ENCODE measurements around the gene PDPN. TPM values are rescaled to one million over a fixed set of nuclear protein-coding genes. Genes with fewer than 3 reads are reported as not detected.

The PDPN gene
- total RNA-seq, 2 experiments from 2014 or later: not detected

DNA sequence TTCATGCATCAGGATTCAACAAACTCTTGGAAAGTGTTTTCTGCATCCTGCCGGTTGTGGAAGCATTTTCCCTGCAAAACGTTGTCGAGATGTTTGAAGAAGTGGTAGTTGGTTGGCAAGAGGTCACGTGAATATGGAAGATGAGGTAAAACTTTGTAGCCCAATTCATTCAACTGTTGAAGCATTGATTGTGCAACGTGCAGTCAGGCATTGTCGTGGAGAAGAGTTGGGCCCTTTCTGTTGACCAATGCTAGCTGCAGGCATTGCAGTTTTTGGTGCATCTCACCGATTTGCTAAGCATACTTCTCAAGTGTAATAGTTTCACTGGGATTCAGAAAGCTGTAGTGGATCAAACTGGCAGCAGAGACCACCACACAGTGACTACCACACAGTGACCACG, 59.4 kb downstream of the PDPN start:
- DNase-seq: no peak
- Mint-ChIP-seq H3K36me3 (ENCODE audit: low read depth) (no peaks in the 10 kb centered on the region), H3K4me3 (no peak overlapping the region), H3K4me1 (no peaks in the 10 kb centered on the region), H3K27ac (no peak overlapping the region), H3K27me3 (peaks cover 5% of the 10 kb centered on the region), H3K9me3 (peaks cover 14% of the 10 kb centered on the region)
- CTCF ChIA-PET: no interaction called here
- POLR2A ChIA-PET: no interaction called here

DNA sequence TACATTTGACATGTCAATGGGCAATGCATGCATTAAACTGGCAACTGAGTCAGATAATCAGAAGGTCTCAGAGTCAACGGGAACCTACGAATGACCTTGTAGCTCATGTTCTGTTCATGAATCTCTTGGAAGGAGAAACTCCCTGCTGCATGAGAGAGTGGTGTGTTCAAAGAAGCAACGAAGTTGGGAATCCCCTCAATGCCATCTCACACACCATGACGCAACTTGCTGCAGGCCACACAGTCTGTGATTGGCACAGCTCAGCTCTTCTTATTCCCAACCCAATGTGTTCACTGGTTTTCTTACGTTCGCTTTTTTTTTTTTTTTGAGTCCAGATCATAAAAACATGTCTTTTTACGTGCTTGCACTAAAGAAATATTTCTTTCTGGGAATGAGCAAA, 62.9 kb downstream of the PDPN start:
- POLR2A ChIA-PET: no interaction called here
- H3K36me3 Mint-ChIP-seq (ENCODE audit: low read depth): no peaks in the 10 kb centered on the region
- CTCF ChIA-PET: no interaction called here

DNA sequence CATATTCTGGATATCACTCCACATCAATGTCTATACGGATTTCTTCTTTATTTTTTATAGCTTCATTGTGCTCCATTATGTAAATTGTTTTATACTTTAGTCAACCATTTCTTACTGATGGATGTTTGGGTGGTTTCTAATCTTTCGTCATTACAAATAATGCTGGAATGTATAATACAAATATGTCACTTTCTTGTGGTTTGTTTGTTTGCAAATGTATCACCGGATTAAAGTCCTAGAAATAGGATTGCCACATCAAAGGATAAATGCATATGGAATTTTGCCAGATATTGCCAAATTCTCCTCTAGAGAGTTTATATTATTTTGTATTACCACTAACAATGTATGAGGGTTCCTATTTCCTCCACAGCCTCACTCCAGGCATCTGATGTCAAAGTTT, 67.6 kb downstream of the PDPN start:
- CTCF ChIA-PET: no interaction called here
- Mint-ChIP-seq H3K9me3 (no peaks in the 10 kb centered on the region), H3K27ac (no peak overlapping the region), H3K36me3 (ENCODE audit: low read depth) (no peaks in the 10 kb centered on the region), H3K4me3 (no peak overlapping the region), H3K4me1 (no peaks in the 10 kb centered on the region), H3K27me3 (peaks cover 15% of the 10 kb centered on the region)
- POLR2A ChIA-PET: no interaction called here
- no peak for DNase-seq

More for the DNA sequence above, 62.9 kb downstream of the PDPN start:
- no peak overlapping the region for H3K4me3 Mint-ChIP-seq
- no peaks in the 10 kb centered on the region for H3K9me3 Mint-ChIP-seq
- peaks cover 5% of the 10 kb centered on the region for H3K27me3 Mint-ChIP-seq
- DNase-seq: no peak
- no peaks in the 10 kb centered on the region for H3K4me1 Mint-ChIP-seq
- H3K27ac Mint-ChIP-seq: no peak overlapping the region

DNA sequence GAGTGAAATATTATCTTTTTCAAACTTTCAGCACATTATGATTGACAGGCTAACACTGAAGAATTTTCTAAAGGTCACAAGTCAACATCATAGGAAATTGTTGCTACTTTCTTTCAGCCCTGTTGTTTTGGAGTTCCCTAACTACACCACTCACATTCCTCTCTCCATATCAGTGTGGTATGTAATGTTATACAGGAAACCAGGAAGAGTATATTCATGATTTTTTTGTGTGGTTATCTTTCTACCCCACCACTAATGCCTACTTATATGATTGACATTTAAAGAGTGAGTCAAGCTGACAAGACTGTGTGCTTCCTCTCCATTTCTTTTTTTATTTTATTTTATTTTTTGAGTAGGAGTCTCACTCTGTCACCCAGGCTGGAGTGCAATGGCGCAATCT, 68.6 kb downstream of the PDPN start:
- ChIA-PET POLR2A (no interaction called here), CTCF (no interaction called here)
- no peaks in the 10 kb centered on the region for H3K9me3 Mint-ChIP-seq
- H3K27ac Mint-ChIP-seq: no peak overlapping the region
- H3K4me3 Mint-ChIP-seq: no peak overlapping the region
- H3K27me3 Mint-ChIP-seq: peaks cover 15% of the 10 kb centered on the region
- H3K36me3 Mint-ChIP-seq (ENCODE audit: low read depth): no peaks in the 10 kb centered on the region
- no peaks in the 10 kb centered on the region for H3K4me1 Mint-ChIP-seq
- DNase-seq: no peak

DNA sequence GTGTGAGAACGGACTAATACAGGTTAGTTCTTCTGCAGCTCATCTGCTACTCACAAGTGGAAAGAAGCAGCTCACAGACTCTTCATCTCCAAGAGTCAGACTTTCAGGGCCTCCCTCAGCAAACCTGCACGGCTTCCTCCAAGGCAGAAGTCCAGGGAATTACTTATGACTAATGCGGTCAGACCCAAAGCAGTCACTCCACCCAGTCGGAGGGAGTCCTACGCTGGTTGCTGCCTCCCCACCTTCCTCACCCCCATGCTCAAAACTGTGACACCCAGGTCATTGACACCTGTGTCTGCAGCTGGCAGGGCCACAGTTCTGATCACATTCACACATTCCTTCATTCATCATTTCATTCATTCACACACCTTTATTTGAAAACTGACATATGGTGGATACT, 77.9 kb downstream of the PDPN start:
- POLR2A ChIA-PET: no interaction called here

DNA sequence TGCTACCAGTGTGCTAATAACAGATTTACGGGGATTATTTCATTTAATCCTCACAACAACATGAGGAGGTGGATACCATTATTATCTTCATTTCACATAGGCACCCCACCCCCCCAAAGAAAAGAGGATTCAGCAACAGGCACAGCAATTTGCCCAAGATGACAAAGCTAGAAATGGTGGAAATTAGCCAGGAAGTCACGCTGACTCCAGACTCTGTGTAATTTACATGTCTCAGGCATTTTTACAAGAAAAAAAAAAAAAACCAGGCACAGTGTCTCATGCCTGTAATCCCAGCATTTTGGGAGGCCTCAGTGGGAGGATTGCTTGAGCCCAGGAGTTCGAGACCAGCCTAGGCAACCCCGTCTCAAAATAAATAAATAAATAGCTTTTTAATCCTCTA, 78.9 kb downstream of the PDPN start:
- ChIA-PET CTCF (no interaction called here), POLR2A (no interaction called here)
- no peak for DNase-seq
- Mint-ChIP-seq H3K36me3 (ENCODE audit: low read depth) (no peaks in the 10 kb centered on the region), H3K4me1 (peaks cover 2% of the 10 kb centered on the region), H3K27me3 (peaks cover 2% of the 10 kb centered on the region), H3K4me3 (no peak overlapping the region), H3K9me3 (peaks cover 3% of the 10 kb centered on the region), H3K27ac (no peak overlapping the region)

More for the DNA sequence above, 77.9 kb downstream of the PDPN start:
- no peak overlapping the region for H3K4me3 Mint-ChIP-seq
- H3K9me3 Mint-ChIP-seq: peaks cover 3% of the 10 kb centered on the region
- H3K4me1 Mint-ChIP-seq: peaks cover 2% of the 10 kb centered on the region
- no peak for DNase-seq
- H3K27me3 Mint-ChIP-seq: peaks cover 2% of the 10 kb centered on the region
- H3K36me3 Mint-ChIP-seq (ENCODE audit: low read depth): no peaks in the 10 kb centered on the region
- CTCF ChIA-PET: no interaction called here
- H3K27ac Mint-ChIP-seq: no peak overlapping the region

DNA sequence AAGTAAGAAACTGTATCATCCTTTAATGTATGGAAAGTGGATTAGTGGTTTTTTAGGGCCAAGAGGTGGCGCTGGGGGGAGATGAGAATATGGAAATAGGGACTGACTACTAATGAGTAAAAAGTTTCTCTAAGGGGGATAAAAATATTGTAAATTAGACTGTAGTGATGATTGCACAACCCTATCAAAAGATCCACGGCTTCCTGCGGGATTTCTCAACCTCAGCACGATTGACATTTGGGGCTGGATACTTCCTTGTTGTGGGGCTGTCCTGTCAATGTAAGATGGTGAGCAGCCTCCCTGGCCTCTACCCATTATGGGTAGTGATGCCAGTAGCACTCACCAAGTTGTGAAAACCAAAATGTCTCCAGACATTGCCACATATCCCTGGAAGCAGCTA, 80.3 kb downstream of the PDPN start:
- Mint-ChIP-seq H3K27ac (no peak overlapping the region), H3K36me3 (ENCODE audit: low read depth) (no peaks in the 10 kb centered on the region), H3K4me1 (peaks cover 2% of the 10 kb centered on the region), H3K4me3 (no peak overlapping the region), H3K27me3 (peaks cover 2% of the 10 kb centered on the region), H3K9me3 (peaks cover 3% of the 10 kb centered on the region)
- ChIA-PET POLR2A (interaction anchor here (1.0 kb wide), 1 partner anchor 163 kb away, joined by 3 read pairs; no protein-coding TSS in a partner anchor), CTCF (interaction anchor here (1.5 kb wide), 1 partner anchor 150 kb away, joined by 5 read pairs; no protein-coding TSS in a partner anchor)
- DNase-seq: no peak

DNA sequence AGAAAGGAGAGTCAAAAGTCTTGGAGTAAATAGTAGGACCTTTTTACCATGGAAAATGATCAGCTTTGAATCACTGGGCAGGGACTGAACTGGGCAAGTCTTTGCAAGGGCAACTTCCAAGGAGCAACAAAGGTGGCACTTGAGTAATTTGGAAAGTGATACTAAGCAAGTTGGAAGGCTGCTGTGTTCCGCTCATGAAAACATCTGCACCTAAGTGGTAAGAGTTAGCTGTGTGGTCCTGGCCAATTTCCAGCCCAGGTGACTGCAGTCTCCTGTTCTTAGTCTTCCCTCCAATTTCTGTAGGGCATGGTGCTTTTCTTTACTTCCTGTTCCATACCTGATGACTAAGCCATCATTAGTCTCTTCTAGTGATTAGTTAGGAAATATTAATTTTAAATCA, 80.8 kb downstream of the PDPN start:
- Mint-ChIP-seq H3K4me1 (peaks cover 2% of the 10 kb centered on the region), H3K27ac (no peak overlapping the region), H3K27me3 (peaks cover 2% of the 10 kb centered on the region), H3K4me3 (no peak overlapping the region), H3K9me3 (peaks cover under 1% of the 10 kb centered on the region), H3K36me3 (ENCODE audit: low read depth) (no peaks in the 10 kb centered on the region)
- no peak for DNase-seq
- POLR2A ChIA-PET: no interaction called here
- CTCF ChIA-PET: interaction anchor here (1.5 to 3.7 kb wide), 2 partner anchors 61 to 150 kb away, joined by 5 to 20 read pairs; no protein-coding TSS in a partner anchor

DNA sequence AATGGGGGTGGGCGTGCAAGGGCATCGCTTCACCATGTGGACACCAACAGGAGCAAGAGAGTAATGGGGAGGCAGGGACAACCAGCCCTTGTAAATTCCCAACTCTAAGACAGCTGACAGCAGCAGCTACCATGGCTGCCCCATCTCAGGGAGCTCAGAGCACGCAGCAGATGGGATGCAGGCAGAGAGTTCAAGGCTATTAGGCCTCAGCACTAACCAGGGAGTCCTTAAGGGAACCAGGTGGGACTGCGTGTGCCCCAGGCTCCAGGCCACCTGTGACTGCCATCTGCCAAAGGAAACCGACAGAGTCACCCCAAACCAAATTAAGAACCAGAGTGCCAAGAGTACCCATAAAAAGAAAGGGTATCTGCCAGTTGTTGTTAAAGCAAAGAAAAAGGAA, 82.7 kb downstream of the PDPN start:
- Mint-ChIP-seq H3K4me1 (peaks cover 2% of the 10 kb centered on the region), H3K36me3 (ENCODE audit: low read depth) (no peaks in the 10 kb centered on the region), H3K27me3 (peaks cover 2% of the 10 kb centered on the region), H3K4me3 (no peak overlapping the region), H3K27ac (no peak overlapping the region), H3K9me3 (no peaks in the 10 kb centered on the region)
- ChIA-PET POLR2A (no interaction called here), CTCF (interaction anchor here (1.0 to 3.7 kb wide), 6 partner anchors 19 to 293 kb away, joined by 3 to 20 read pairs (median 5); no protein-coding TSS in a partner anchor)
- no peak for DNase-seq

Other genes starting within 250 kb of the PDPN start
- gene PRAMEF14, start 236.7 kb upstream of the PDPN start, total RNA-seq: not detected
- gene PRAMEF19, start 211.9 kb upstream of the PDPN start, total RNA-seq: not detected
- gene PRAMEF17, start 194.2 kb upstream of the PDPN start, total RNA-seq: not detected
- gene PRAMEF20, start 173.4 kb upstream of the PDPN start, total RNA-seq: not detected
- gene LRRC38, start 69.8 kb upstream of the PDPN start, total RNA-seq: not detected
- gene PRDM2, start 116.4 kb downstream of the PDPN start, total RNA-seq: 10 to 100 TPM; 56.3 to 58.4 TPM

All from activated CD4-positive, alpha-beta memory T cell treated with anti-CD3 and anti-CD28 coated beads, Interleukin-2, amount 10 ng/mL, durations not matched to agents 7 days and 5 days (primary cell).